Right atrium auricular region (tissue), 2 donors: Measurements from ENCODE around the gene SAP130. TPM values are rescaled to one million over a fixed set of nuclear protein-coding genes. Genes with fewer than 3 reads are reported as not detected.

Experiments used
- DNase-seq: peaks from one replicate; pipeline ENCODE4 v3.0.0-alpha.2; 2019; ENCODE audit warnings: low spot score
- H3K27ac ChIP-seq, 2 donors: fragments of 200-600 bp; sonication (generic); 1 replicate in 1 of 2; 2 replicates in 1 of 2; pipeline ENCODE4 v1.5.1; 2016 to 2019
- H3K27me3 ChIP-seq, 2 donors: fragments of 200-600 bp; sonication (generic); one replicate each; pipeline versions ENCODE4 v1.5.1 to v1.6.0; 2017 to 2019
- H3K36me3 ChIP-seq: fragments of 200-600 bp; sonication (generic); one replicate; pipeline ENCODE4 v1.5.1; 2016
- H3K4me1 ChIP-seq, 2 donors: fragments of 200-600 bp; sonication (generic); one replicate each; pipeline versions ENCODE4 v1.5.1 to v1.6.0; 2017 to 2019
- H3K4me3 ChIP-seq, 2 donors: fragments of 200-600 bp; sonication (generic); 1 replicate in 1 of 2; 2 replicates in 1 of 2; pipeline ENCODE4 v1.5.1; 2017 to 2019; ENCODE audit warnings: mild to moderate bottlenecking in 1 of 2, moderate library complexity in 1 of 2
- H3K9me3 ChIP-seq, 2 donors: fragments of 200-600 bp; sonication (generic); one replicate each; pipeline ENCODE4 v1.5.1; 2019
- CTCF ChIP-seq, 2 donors: fragments of 200-600 bp; sonication (generic); IDR thresholded peaks; one replicate each; pipeline ENCODE4 v1.5.1; 2019; ENCODE audit warnings: antibody characterized with exemption in 2 of 2
- total RNA-seq, 2 donors: library from RNA; depleted of rRNA; stranded (reverse); fragments of >200 nt; gene quantifications; one replicate each; pipeline ENCODE4 v1.1.0, GENCODE V29; 2016

The SAP130 gene
- total RNA-seq, 2 donors from 2014 or later, result 7.4 to 8.9 TPM

GRCh38 chr2:127985735-127986134 lies 42.1 kb downstream of the SAP130 start:
- Histone ChIP-seq H3K27me3 (no peaks in the 10 kb centered on the region), H3K9me3 (no peaks in the 10 kb centered on the region), H3K4me1 (no peaks in the 10 kb centered on the region), H3K4me3 (no peak overlapping the region), H3K36me3 (peaks cover 67% of the 10 kb centered on the region), H3K27ac (no peak overlapping the region)
- no peak for DNase-seq
- TF ChIP-seq CTCF (IDR thresholded peaks at IDR 0.05), result no peak

DNA sequence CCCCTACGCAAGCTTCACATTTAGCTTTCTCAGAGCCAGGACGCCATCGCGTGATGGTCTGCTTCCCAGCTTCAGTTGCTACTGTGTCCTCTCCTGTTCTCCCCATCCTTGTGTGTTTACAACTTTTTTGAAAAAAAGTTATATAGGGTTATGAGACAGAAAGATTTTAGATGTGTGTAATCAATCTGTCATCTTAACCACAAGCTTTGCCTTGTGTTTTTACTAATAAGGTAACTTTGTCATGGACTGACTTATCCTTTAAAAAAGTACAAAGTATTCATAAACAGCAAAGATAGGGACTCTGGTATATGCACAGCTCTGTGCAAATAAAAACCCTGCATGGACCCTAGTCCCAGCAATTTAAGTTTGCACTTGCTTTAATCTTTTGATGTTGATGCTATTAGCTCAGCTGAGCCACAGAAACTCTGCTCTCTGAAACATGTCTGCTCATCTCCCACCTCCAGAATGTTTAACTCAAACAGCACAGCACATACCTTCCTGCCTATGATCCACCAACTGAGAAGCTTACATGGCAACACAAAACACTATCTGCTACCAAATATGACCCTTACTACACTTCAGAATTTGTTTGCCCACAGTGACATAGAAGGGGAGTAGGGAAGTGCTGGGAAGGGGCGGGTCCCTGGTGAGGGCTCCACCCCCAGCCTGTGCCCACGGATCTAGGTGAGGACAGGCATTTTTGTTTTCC lies 42.7 kb downstream of the SAP130 start:
- no peaks in the 10 kb centered on the region for H3K27me3 ChIP-seq
- peaks cover 67% of the 10 kb centered on the region for H3K36me3 ChIP-seq
- no peak for DNase-seq
- no peaks in the 10 kb centered on the region for H3K4me1 ChIP-seq
- no peaks in the 10 kb centered on the region for H3K9me3 ChIP-seq
- no peak overlapping the region for H3K27ac ChIP-seq
- no peak overlapping the region for H3K4me3 ChIP-seq
- TF ChIP-seq CTCF (IDR thresholded peaks at IDR 0.05), result no peak

- no peak for DNase-seq
- TF ChIP-seq CTCF (IDR thresholded peaks at IDR 0.05), result no peak
Measured at GRCh38 chr2:127984551-127984950, 43.3 kb downstream of the SAP130 start.

DNA sequence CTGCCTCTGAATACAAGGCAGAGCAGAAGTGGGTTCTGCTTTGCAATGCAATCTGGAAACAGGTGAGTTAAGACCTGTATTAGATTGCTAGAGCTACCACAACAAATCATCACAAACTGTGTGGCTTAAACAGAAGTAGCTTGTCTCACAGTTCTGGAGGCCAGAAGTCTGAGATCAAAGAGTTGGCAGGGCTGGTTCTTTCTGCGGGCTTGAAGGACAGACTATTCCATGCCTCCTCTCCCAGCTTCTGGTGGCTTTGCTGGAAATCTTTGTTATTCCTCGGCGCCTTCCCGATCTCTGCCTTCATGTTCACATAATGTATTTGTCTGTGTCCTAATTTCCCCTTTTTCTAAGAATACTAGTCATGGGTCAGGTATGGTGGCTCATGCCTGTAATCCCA lies 58.4 kb downstream of the SAP130 start:
- Histone ChIP-seq H3K4me3 (no peak overlapping the region), H3K4me1 (no peaks in the 10 kb centered on the region), H3K27ac (no peak overlapping the region), H3K27me3 (no peaks in the 10 kb centered on the region), H3K36me3 (peaks cover 18% of the 10 kb centered on the region), H3K9me3 (no peaks in the 10 kb centered on the region)
- no peak for TF ChIP-seq CTCF (IDR thresholded peaks at IDR 0.05)
- DNase-seq, result no peak

More at GRCh38 chr2:127984551-127984950, 43.3 kb downstream of the SAP130 start:
- no peaks in the 10 kb centered on the region for H3K27me3 ChIP-seq
- H3K4me1 ChIP-seq, result no peaks in the 10 kb centered on the region
- H3K9me3 ChIP-seq, result no peaks in the 10 kb centered on the region
- peaks cover 65% of the 10 kb centered on the region for H3K36me3 ChIP-seq
- no peak overlapping the region for H3K4me3 ChIP-seq
- H3K27ac ChIP-seq, result no peak overlapping the region

DNA sequence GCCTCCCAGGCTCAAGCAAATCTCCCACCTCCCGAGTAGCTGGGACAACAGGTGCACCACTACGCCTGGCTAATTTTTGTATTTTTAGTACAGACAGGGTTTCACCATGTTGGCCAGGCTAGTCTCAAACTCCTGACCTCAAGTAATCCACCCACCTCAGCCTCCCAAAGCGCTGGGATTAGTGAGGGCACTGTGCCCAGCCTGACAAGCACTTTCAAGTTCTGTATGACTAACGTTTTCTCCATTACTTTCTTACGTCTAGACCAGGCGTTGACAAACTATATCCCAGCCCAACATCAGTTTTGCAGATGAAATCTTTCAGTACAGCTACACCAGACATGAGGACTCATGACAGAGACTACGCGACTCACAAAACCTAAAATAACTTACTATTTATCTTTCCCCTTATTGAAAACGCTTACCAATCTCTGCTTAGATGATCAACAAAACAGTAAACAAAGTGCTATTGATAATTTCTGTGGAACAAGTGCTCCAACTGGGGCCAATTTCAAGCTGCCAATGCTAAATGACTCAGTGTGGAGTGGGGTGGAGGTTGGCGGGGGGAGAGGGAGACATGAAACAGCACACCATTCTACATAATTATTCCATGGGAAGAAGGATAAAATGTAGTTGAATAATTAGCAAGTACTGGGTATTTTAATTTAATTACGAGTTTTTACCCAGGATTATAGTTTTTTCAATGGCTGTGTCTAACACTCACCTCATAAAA lies 59.1 kb downstream of the SAP130 start:
- no peak overlapping the region for H3K27ac ChIP-seq
- H3K36me3 ChIP-seq, result peaks cover 22% of the 10 kb centered on the region
- H3K27me3 ChIP-seq, result no peaks in the 10 kb centered on the region
- DNase-seq, result no peak
- H3K4me3 ChIP-seq, result no peak overlapping the region
- no peak for TF ChIP-seq CTCF (IDR thresholded peaks at IDR 0.05)
- no peaks in the 10 kb centered on the region for H3K9me3 ChIP-seq
- H3K4me1 ChIP-seq, result no peaks in the 10 kb centered on the region
